GM12801 (cell line): ENCODE results near the gene REC114.

Experiments used
- CTCF ChIP-seq: IDR thresholded peaks from one replicate; pipeline ENCODE4 v1.5.1; 2011; ENCODE audit warnings: control low read depth; ENCODE audit not compliant: insufficient read length; ENCODE audit errors: extremely low read depth

The REC114 gene

GRCh38 chr15:73424506-73424905, 18.5 kb upstream of the REC114 start:
- TF ChIP-seq CTCF = no peak

DNA sequence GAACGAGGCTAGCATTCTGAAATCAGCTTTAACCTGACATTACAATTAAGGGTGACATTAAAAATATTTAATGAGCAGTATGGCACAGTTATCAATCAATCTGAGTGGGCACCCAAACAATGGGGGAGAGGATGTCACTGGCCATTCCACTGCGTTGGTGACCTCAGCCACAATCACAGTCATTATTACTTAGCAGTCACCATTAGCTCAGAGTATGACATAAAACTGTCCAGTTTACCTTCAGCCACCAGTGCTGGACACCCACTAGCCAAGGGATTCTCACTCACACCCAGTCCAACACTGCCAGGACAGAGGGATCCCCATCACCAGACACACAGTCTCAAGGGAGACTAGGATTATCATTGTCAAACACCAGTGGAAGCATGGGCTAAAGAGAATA, 17.5 kb upstream of the REC114 start:
- no peak for TF ChIP-seq CTCF

- TF ChIP-seq CTCF = no peak
Measured at GRCh38 chr15:73426323-73426994, 16.5 kb upstream of the REC114 start.

GRCh38 chr15:73433873-73434272, 9.1 kb upstream of the REC114 start:
- no peak for TF ChIP-seq CTCF

DNA sequence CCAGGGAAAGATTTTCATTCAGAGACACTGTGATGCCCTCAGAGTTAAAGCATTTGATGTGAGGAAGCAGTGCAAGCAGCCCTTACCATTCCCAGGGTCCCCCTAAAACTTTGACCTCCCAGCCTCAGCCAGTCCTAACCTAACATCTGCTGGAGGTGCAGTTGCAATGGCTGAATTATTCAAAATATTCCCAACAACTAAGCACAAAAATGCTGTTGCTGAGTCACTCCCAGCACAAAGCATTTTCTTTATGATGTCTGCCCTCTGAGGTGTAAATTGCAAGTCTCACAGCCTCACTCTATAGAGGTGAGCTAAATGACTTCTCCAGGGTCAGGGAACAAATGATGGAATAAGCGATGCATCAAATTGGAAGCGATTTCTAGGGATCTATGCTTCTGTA, 6.4 kb upstream of the REC114 start:
- no peak for TF ChIP-seq CTCF

DNA sequence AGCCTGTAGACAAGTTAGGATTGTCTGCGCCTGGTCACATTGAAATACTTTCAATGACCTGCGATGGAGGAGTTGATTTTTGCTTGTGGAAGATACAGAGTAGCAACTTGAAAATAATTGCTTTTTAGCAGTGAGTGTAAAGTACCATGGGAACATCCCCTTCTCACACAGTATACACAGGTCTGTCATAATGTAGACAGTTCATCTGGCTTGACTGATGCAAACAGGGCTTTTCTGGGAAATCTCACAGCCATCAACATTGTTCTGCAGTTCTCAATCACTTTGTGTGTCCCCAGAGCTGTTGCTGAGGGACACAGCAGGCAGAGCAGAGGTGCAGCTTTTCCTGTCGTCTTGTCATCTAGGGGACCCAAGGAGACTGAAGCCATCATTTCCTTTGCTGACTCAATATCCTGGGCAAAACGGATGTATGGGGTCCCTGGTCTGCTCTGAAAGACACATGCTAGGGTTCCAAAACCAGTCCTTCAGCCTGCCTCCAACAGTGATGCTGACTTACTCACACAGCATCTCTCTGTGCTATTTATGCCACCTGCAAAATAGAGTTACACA, 5.3 kb upstream of the REC114 start:
- TF ChIP-seq CTCF = no peak

- no peak for TF ChIP-seq CTCF
Measured at GRCh38 chr15:73438651-73439050, 4.3 kb upstream of the REC114 start.
